NCI-H2029 (cell line): Measurements from ENCODE around the gene ZNF365.
"Not testable (repeated sequence)": the region's sequence is repeated elsewhere in the genome, so short reads cannot be mapped to it uniquely, and the experiment has no call there.

Experiments
- DNase-seq: peaks from one replicate; lab custom pipeline; 2025; lab: John Stamatoyannopoulos, UW

The ZNF365 gene

DNA sequence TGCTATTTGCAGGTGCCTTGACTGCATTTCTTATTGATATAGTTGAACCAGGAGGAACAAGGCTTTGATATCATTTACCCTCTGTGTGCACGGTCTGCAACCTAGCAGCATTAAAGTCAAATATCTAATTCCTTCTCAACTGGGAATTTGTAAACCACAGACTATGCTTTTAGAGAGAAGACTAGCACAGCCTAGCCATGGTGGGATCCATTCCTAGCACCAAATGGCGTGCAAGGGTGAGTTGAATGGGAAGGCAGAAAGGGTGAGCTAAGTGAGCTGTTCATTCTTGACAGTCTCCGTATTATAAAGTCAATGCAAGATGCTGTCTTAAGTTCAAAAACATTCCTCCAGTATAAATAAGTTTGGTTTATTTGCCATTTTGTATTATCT, 2.9 kb downstream of the ZNF365 start:
- DNase-seq: no peak

DNA sequence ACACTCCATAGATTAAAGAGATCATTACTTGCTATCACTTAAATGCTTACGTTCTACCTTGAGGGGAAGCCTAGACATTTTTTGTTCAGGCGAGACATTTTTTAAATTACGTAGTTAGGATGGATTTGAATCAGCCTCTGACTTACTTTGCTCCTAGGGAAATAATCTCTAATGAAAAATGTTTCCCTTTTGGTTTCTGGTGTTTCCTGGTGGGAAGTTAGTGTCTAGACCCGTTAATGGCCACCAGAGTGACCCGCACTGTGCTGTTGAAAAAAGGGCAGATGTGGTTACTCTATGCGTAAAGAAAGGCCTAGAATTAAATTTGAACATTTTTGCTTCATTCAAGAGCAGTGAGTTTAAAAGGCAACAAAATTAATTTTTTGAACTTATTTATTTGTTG, 3.8 kb downstream of the ZNF365 start:
- DNase-seq: no peak

DNA sequence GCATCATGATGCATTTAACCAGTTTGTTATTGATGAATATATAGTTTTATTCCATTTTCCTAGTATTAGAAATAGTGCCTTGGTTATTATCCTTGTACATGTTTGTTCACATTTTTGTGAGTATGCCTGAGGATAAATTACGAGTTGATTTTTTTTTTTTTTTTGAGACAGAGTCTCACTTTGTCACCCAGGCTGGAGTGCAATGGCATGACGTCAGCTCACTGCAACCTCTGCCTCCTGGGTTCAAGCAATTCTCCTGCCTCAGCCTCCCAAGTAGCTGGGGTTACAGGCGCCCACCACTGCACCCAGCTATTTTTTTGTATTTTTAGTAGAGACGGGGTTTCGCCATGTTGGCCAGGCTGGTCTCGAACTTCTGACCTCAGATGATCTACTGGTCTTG, 4.7 kb downstream of the ZNF365 start:
- not testable (repeated sequence) for DNase-seq

GRCh38 chr10:62379394-62379793, 5.2 kb downstream of the ZNF365 start:
- DNase-seq: no peak

- no peak for DNase-seq
These were observed 5.8 kb downstream of the ZNF365 start for GRCh38 chr10:62380016-62380415.

GRCh38 chr10:62381385-62382102, 7.4 kb downstream of the ZNF365 start:
- DNase-seq: no peak

GRCh38 chr10:62382831-62383230, 8.7 kb downstream of the ZNF365 start:
- DNase-seq: no peak

GRCh38 chr10:62384057-62384446, 9.9 kb downstream of the ZNF365 start:
- DNase-seq: no peak

GRCh38 chr10:62384447-62385081, 10.4 kb downstream of the ZNF365 start:
- no peak for DNase-seq

- DNase-seq: no peak
These were observed 12.5 kb downstream of the ZNF365 start for GRCh38 chr10:62386356-62387320.

- no peak for DNase-seq
These were observed 14.2 kb downstream of the ZNF365 start for GRCh38 chr10:62388328-62388727.

- no peak for DNase-seq
These were observed 16.5 kb downstream of the ZNF365 start for GRCh38 chr10:62390497-62391176.

DNA sequence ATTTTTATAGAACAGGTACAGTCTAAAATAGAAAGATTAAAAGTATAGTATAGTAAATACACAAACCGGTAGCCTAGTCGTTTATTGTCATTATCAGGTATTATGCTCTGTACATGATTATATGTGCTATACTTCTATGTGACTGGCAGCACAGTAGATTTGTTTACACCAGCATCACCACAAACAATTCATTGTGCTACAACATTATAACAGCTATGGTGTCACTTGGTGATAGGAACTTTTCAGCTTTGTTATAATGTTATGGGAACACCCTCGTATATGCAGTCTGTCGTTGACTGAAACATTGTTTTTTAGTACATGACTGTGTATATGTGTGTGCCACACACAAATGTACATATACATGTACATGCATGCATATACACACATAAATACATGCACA, 19.1 kb downstream of the ZNF365 start:
- DNase-seq: no peak

- DNase-seq: no peak
These were observed 20.4 kb downstream of the ZNF365 start for GRCh38 chr10:62394556-62395018.

- no peak for DNase-seq
These were observed 21.7 kb downstream of the ZNF365 start for GRCh38 chr10:62395892-62396291.

DNA sequence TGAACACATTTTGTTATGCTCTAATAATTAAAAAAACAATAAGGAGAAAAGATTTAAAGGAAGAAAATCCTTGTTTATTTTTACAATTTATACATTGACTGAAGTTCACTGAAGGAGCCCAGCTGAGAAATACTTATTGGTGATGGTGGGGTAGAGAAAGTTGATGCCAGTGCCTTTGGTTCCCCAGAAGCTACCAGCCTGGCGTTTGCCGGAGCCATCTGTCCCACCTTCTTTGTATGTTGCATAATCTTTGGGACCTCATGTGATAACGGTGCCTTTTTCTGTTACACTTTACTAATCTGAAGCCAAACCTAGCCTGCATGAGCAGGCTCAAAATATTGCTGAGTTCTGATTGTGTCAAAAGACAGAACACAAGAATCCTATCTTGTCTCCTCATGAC, 22.7 kb downstream of the ZNF365 start:
- DNase-seq: no peak

DNA sequence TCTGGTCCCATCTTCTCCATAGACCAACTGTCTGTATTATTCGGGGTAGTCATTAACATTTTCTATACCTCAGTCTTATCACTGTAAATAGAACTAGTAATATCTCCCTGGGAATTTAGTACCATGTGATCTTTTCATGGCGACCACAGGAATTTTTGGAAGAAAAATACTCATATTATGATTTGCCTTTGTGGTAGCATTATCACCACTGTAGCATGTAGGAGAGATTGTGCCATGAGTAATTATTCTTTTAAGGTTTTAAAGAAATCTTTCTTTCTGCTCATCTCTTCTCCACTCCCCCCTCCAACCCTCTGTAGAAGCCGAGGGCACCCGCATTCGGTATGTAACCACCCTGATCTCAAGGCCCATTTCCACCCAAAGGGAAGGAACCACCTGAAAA, 25.0 kb downstream of the ZNF365 start:
- no peak for DNase-seq

DNA sequence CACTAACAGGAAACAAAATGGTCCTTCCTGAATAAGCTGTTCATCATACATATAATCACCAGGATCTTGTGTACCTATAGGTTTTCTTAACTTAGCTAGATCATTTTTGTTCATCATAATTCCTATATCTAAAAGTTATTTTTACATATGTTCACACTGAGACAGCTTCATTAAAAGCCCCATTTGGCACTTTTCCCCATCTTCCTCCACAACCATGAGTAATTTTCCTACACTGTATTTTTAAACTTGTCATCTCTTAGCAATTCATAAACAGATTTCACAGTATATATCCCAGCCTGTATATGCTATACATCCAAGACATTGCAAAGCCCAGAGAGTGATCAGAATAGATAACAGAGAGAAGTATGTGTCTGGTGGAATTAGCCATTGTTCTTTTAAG, 28.3 kb downstream of the ZNF365 start:
- no peak for DNase-seq

DNA sequence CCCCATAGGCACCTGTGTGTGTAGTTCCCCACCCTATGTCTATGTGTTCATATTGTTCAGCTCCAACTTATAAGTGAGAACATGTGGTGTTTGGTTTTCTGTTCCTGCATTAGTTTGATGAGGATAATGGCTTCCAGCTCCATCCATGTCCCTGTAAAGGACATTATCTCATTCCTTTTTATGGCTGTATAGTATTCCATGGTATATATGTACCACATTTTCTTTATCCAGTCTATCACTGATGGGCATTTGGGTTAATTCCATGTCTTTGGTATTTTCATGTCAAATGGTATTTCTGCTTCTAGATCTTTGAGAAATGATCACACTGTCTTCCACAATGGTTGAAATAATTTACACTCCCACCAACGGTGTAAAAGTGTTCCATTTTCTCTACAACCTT, 36.4 kb downstream of the ZNF365 start:
- DNase-seq: not testable (repeated sequence)

DNA sequence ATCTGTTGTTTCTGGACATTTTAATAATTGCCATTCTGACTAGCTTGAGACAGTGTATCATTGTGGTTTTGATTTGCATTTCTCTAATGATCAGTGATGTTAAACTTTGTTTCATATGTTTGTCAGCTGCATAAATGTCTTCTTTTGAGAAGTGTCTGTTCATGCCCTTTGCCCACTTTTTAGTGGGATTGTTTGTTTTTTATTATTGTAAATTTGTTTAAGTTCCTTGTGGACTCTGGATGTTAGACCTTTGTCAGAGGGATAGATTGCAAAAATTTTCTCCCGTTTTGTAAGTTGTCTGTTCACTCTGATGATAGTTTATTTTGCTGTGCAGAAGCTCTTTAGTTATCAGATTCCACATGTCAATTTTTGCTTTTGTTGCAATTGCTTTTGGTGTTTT, 36.8 kb downstream of the ZNF365 start:
- DNase-seq: not testable (repeated sequence)

GRCh38 chr10:62413048-62413447, 38.9 kb downstream of the ZNF365 start:
- DNase-seq: no peak

GRCh38 chr10:62413652-62414051, 39.5 kb downstream of the ZNF365 start:
- no peak for DNase-seq
